Endothelial cell of umbilical vein (primary cell): ENCODE measurements around the gene TAF5L.

Experiments used
- CTCF ChIP-seq, 2 donors: IDR thresholded peaks; 1 replicate in 1 of 2; 2 replicates in 1 of 2; pipeline ENCODE4 v1.5.1; 2011; ENCODE audit warnings: low read length in 2 of 2, mild to moderate bottlenecking in 2 of 2, moderate library complexity in 2 of 2, control low read depth in 1 of 2, inconsistent platforms in 1 of 2, low read depth in 1 of 2; ENCODE audit not compliant: insufficient read depth in 1 of 2; ENCODE audit errors: extremely low read depth in 1 of 2
- EZH2 ChIP-seq: IDR thresholded peaks from 2 replicates; pipeline ENCODE4 v1.6.1; 2012; ENCODE audit warnings: borderline replicate concordance, low read depth, mild to moderate bottlenecking, moderate library complexity, low read length, inconsistent platforms; ENCODE audit not compliant: severe bottlenecking
- FOS ChIP-seq: IDR thresholded peaks from 2 replicates; pipeline ENCODE4 v1.6.1; 2011; ENCODE audit warnings: mild to moderate bottlenecking, low read length, moderate library complexity, borderline replicate concordance; ENCODE audit not compliant: insufficient read depth
- GATA2 ChIP-seq: IDR thresholded peaks from 2 replicates; pipeline ENCODE4 v1.7.0; 2011; ENCODE audit warnings: low read depth, mild to moderate bottlenecking, moderate library complexity, mixed read lengths, low read length; ENCODE audit not compliant: insufficient read length, insufficient read depth
- MYC ChIP-seq: IDR thresholded peaks from one replicate; pipeline ENCODE4 v1.6.1; 2011; ENCODE audit warnings: mild to moderate bottlenecking, low read depth, low read length
- POLR2A ChIP-seq: IDR thresholded peaks from 2 replicates; pipeline ENCODE4 v1.6.1; 2012; ENCODE audit warnings: low read depth, mild to moderate bottlenecking, control low read depth, low read length
- POLR2AphosphoS5 ChIP-seq: IDR thresholded peaks from 2 replicates; pipeline ENCODE4 v1.6.1; 2012; ENCODE audit warnings: low read depth, mild to moderate bottlenecking, control low read depth, low read length, moderate library complexity; ENCODE audit not compliant: insufficient read depth
- TF ChIP-seq, protein P1 (sequence below): IDR thresholded peaks from 2 replicates; pipeline ENCODE4 v1.6.1; 2011; ENCODE audit not compliant: insufficient read depth, insufficient read length

DNA sequence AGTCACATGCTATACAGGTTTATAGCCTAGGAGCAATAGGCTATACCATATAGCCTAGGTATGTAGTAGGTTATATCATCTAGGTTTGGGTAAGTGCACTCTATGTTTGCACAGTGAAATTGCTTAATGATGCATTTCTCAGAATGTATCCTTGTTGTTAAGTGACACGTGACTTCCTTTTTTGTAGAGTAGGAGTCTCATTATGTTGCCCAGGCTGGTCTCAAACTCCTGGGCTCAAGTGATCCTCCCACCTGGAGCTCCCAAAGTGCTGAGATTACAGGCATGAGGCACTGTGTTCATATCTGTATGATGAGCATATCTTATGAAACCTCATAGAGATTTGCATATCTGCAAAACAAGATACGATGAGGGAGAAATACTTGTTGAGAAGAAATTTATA is 53.6 kb downstream of the TAF5L start:
- TF ChIP-seq POLR2A (no peak), EZH2 (no peak), CTCF (IDR thresholded peaks at IDR 0.05; ENCODE audit: extremely low read depth in 1 of 2, insufficient read depth in 1 of 2, low read depth in 1 of 2, low read length in 2 of 2) (no peak), FOS (no peak), POLR2AphosphoS5 (no peak), MYC (no peak), GATA2 (no peak)
- TF ChIP-seq, protein P1, sequence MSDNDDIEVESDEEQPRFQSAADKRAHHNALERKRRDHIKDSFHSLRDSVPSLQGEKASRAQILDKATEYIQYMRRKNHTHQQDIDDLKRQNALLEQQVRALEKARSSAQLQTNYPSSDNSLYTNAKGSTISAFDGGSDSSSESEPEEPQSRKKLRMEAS = no peak
